Measurements from ENCODE around the gene GHDC.

- no peak for TF ChIP-seq CTCF (IDR thresholded peaks at IDR 0.05)
- TF ChIP-seq POLR2A (IDR thresholded peaks at IDR 0.05), result no peak
- no peak for TF ChIP-seq POLR2AphosphoS5 (IDR thresholded peaks at IDR 0.05)
These were observed 3.4 kb upstream of the GHDC start for GRCh38 chr17:42197564-42198156.
